Measurements from ENCODE around the gene IKZF2.

GRCh38 chr2:213066443-213066743 lies 85.0 kb downstream of the IKZF2 start:
- no peak for TF ChIP-seq CTCF (IDR thresholded peaks at IDR 0.05)
- no peak for TF ChIP-seq POLR2A (IDR thresholded peaks at IDR 0.05)
